ENCODE measurements around the gene KIAA1328.
"Not testable (repeated sequence)": the region's sequence is repeated elsewhere in the genome, so short reads cannot be mapped to it uniquely, and the experiment has no call there.

Gene KIAA1328

DNA sequence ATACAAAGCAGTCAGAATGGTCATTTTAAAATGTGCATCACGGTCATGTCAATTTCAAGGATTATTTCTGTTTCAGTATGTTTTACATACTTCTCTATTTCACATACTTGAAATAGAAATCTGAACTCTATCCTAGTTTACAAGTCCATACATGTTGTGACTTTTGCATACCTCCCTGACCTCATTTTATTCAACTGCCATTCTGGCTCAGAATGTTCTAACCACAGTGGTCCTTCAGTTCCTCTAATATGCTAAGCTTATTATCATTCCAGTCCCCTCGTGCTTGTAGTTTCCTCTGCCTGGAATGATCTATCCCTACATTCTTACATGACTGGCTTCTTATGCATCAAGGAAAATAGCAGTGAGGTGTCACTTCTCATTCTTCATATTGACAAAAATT, 295.6 kb downstream of the KIAA1328 start:
- Histone ChIP-seq H3K27ac (ENCODE audit: low read depth, low read length) (no peak overlapping the region), H3K9ac (ENCODE audit: low read length) (no peak overlapping the region), H3K4me3 (ENCODE audit: low read length) (no peak overlapping the region), H3K4me1 (ENCODE audit: control insufficient read depth, insufficient read depth, low read length) (no peaks in the 10 kb centered on the region), H3K36me3 (ENCODE audit: control insufficient read depth, insufficient read depth, low read length) (no peaks in the 10 kb centered on the region), H3K27me3 (ENCODE audit: control insufficient read depth, insufficient read depth, low read length) (no peaks in the 10 kb centered on the region)

DNA sequence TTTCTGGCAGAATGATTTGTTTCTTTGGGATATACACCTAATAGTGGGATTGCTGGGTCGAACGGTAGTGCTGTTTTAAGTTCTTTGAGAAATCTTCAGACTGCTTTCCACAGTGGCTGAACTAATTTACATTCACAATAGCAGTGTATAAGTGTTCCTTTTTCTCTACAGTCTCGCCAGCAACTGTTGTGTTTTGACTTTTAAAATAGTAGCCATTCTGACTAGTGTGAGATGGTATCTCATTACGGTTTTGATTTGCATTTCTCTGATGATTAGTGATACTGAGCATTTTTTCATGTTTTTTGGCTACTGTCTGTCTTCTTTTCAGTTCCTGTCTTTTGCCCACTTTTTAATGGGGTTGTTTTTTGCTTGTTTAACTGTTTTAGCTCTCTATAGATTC, 306.2 kb downstream of the KIAA1328 start:
- H3K27me3 ChIP-seq (ENCODE audit: control insufficient read depth, insufficient read depth, low read length) = no peaks in the 10 kb centered on the region
- H3K4me1 ChIP-seq (ENCODE audit: control insufficient read depth, insufficient read depth, low read length) = no peaks in the 10 kb centered on the region
- no peaks in the 10 kb centered on the region for H3K36me3 ChIP-seq (ENCODE audit: control insufficient read depth, insufficient read depth, low read length)
- H3K4me3 ChIP-seq (ENCODE audit: low read length) = no peak overlapping the region
- H3K9ac ChIP-seq (ENCODE audit: low read length) = no peak overlapping the region
- H3K27ac ChIP-seq (ENCODE audit: low read depth, low read length) = no peak overlapping the region

DNA sequence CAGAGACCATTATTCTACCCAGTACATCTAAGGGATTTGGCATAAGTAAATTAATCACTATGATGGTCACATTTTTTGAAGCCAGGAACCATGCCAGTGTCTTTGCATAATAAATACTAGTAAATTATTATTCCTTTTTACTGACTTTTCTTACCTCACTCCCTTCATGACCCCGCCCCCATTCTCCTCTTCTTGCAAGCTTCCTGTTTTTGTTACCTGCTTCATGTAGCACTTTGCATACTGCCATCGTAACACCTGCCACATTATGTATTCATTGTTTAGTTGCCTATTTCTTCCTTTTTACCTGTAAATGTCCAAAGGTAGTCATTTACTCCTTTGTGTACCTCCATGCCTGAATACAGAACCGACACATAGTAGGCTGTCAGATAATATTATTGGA, 309.5 kb downstream of the KIAA1328 start:
- H3K36me3 ChIP-seq (ENCODE audit: control insufficient read depth, insufficient read depth, low read length) = no peaks in the 10 kb centered on the region
- H3K27ac ChIP-seq (ENCODE audit: low read depth, low read length) = no peak overlapping the region
- no peaks in the 10 kb centered on the region for H3K27me3 ChIP-seq (ENCODE audit: control insufficient read depth, insufficient read depth, low read length)
- no peak overlapping the region for H3K9ac ChIP-seq (ENCODE audit: low read length)
- no peaks in the 10 kb centered on the region for H3K4me1 ChIP-seq (ENCODE audit: control insufficient read depth, insufficient read depth, low read length)
- H3K4me3 ChIP-seq (ENCODE audit: low read length) = no peak overlapping the region

DNA sequence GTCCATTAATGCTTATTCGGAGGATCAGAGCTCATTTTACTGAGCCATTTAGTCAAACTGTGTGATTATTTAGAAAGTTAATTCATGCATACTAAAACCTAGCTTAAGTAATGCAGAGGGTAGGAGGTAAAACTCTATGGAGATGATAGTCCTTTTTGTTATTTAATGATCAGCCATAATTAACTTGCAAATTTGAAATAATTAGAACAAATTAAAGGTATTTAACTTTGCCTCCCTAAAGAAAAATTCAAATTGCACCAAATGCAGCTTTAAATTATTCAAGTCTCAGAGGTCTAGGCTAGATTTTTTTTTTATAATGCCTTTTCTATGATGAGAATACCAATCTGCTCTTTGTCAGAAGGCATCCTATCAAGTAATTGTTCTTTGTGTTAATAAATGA, 310.9 kb downstream of the KIAA1328 start:
- no peak overlapping the region for H3K27ac ChIP-seq (ENCODE audit: low read depth, low read length)
- H3K9ac ChIP-seq (ENCODE audit: low read length) = no peak overlapping the region
- H3K36me3 ChIP-seq (ENCODE audit: control insufficient read depth, insufficient read depth, low read length) = no peaks in the 10 kb centered on the region
- no peak overlapping the region for H3K4me3 ChIP-seq (ENCODE audit: low read length)
- no peaks in the 10 kb centered on the region for H3K4me1 ChIP-seq (ENCODE audit: control insufficient read depth, insufficient read depth, low read length)
- no peaks in the 10 kb centered on the region for H3K27me3 ChIP-seq (ENCODE audit: control insufficient read depth, insufficient read depth, low read length)

DNA sequence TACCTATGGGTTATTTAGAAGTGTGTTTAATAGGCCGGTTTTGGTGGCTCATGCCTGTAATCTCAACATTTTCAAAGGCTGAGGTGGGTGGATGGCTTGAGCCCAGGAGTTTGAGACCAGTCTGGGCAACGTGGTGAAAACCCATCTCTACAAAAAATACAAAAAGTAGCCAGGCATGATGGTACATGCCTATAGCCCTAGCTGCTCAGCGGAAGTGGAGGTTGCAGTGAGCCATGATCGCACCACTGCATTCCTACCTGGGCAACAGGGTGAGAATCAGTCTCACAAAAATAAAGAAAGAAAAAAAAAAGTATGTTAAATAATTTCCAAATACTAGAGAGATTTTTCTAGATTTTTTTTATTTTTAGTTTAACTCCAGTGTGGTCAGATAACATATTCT, 316.0 kb downstream of the KIAA1328 start:
- Histone ChIP-seq H3K27ac (ENCODE audit: low read depth, low read length) (no peak overlapping the region), H3K9ac (ENCODE audit: low read length) (no peak overlapping the region), H3K4me1 (ENCODE audit: control insufficient read depth, insufficient read depth, low read length) (no peaks in the 10 kb centered on the region), H3K36me3 (ENCODE audit: control insufficient read depth, insufficient read depth, low read length) (no peaks in the 10 kb centered on the region), H3K27me3 (ENCODE audit: control insufficient read depth, insufficient read depth, low read length) (no peaks in the 10 kb centered on the region), H3K4me3 (ENCODE audit: low read length) (no peak overlapping the region)

DNA sequence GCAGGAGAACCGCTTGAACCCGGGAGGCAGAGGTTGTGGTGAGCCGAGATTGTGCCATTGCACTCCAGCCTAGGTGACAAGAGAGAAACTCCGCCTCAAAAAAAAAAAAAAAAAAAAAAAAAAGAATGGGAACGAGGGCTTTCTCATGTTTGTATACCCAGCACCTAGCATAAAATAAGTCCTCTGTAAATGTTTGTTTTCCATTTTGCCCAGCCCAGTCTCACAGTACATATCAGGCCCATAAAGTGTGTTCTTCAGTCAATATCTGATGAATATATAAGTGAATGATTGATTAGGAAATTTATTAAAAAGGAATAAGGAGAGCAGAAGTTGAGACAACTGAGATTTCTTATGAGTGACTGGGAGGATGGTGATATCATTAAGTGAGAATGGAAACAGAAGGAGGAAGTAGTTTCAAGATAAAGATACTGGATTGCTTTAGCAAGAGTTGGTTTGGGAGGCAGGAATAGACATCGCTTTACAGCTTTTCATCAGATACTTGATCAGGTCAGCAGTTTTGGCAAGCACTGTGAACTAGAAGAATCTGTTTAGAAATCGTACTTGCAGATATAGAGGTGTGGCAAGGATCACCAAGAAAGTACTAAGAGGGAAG, 327.5 kb downstream of the KIAA1328 start:
- Histone ChIP-seq H3K9ac (ENCODE audit: low read length) (no peak overlapping the region), H3K27ac (ENCODE audit: low read depth, low read length) (no peak overlapping the region), H3K4me1 (ENCODE audit: control insufficient read depth, insufficient read depth, low read length) (no peaks in the 10 kb centered on the region), H3K27me3 (ENCODE audit: control insufficient read depth, insufficient read depth, low read length) (no peaks in the 10 kb centered on the region), H3K4me3 (ENCODE audit: low read length) (no peak overlapping the region), H3K36me3 (ENCODE audit: control insufficient read depth, insufficient read depth, low read length) (no peaks in the 10 kb centered on the region)

DNA sequence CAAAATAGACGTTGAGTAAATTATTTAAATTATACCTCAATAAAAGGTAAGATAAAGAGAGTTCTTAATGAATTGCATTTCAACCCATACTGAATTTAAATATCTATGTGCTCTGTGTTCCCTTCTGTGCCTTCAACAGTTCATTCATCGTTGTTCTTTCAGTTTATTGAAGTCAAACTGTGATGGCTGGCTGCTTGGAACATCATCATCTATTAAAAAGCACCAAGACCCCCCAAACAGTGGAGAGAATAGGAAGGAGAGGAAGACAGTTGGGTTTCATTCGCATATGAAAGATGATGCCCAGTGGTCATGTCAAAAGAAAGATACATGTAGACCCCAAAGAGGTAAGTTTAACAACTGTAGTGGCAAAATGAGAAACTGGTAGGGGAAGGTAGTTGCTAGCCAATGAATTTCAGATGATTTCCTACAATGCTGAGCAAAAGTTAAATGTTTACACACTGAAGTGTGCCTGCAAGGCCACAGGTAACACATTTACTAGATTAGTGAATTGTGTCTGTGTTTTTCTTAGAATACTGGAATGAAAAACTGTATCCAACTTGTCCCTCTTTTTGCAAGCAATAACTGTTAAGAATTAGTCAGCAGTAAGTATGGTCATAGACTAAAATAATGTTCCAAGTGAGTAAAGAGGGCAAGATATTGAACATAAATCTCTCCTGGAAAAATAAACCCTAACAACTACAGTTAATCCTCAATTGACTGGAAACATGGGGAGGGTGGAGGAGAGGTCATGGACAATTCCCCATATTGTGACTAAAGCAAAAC, 331.3 kb downstream of the KIAA1328 start:
- no peak overlapping the region for H3K9ac ChIP-seq (ENCODE audit: low read length)

DNA sequence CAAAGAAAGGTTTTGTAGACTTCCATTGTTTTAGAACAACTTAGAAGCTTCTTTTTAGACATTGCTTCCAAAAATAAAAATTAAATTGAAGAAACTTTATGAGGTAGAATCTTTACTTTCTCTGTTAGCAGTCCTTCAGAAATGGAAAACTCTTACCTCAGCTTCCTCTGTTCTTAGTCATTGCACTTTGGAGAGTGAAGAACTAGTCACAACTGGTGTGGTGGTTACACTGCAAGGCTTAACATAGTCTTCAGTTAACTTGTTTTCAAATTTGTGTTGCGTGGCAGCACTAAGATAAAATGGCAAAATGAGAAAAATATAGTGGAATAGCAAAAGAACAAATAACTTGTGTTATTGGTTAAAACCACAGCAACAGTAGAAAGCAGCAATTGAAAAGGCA, 332.6 kb downstream of the KIAA1328 start:
- no peaks in the 10 kb centered on the region for H3K4me1 ChIP-seq (ENCODE audit: control insufficient read depth, insufficient read depth, low read length)
- H3K27ac ChIP-seq (ENCODE audit: low read depth, low read length) = no peak overlapping the region
- no peaks in the 10 kb centered on the region for H3K36me3 ChIP-seq (ENCODE audit: control insufficient read depth, insufficient read depth, low read length)
- no peaks in the 10 kb centered on the region for H3K27me3 ChIP-seq (ENCODE audit: control insufficient read depth, insufficient read depth, low read length)
- H3K9ac ChIP-seq (ENCODE audit: low read length) = no peak overlapping the region
- no peak overlapping the region for H3K4me3 ChIP-seq (ENCODE audit: low read length)

More for the DNA sequence above, 331.3 kb downstream of the KIAA1328 start:
- H3K27me3 ChIP-seq (ENCODE audit: control insufficient read depth, insufficient read depth, low read length) = no peaks in the 10 kb centered on the region
- no peak overlapping the region for H3K27ac ChIP-seq (ENCODE audit: low read depth, low read length)
- no peaks in the 10 kb centered on the region for H3K36me3 ChIP-seq (ENCODE audit: control insufficient read depth, insufficient read depth, low read length)
- H3K4me1 ChIP-seq (ENCODE audit: control insufficient read depth, insufficient read depth, low read length) = no peaks in the 10 kb centered on the region
- no peak overlapping the region for H3K4me3 ChIP-seq (ENCODE audit: low read length)

DNA sequence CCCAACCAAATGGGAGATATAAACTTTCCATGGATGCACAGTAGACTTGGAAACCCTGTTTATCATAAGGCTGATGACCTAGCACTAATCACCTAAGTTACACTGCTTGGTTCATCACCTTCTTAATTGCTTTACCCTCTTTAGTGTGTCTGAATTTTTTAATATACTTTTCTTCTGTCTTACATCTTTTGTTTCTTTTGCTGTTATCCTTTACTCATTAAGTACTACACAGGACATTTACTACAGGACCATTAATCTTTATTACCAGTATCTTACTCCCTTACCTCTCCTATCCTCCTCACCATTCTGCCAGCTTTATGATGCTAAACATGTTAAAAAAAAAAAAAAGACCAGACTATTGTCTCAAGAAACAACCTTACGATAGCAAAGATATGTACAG, 333.6 kb downstream of the KIAA1328 start:
- H3K27ac ChIP-seq (ENCODE audit: low read depth, low read length) = no peak overlapping the region
- no peak overlapping the region for H3K4me3 ChIP-seq (ENCODE audit: low read length)
- no peaks in the 10 kb centered on the region for H3K4me1 ChIP-seq (ENCODE audit: control insufficient read depth, insufficient read depth, low read length)
- H3K9ac ChIP-seq (ENCODE audit: low read length) = no peak overlapping the region
- H3K27me3 ChIP-seq (ENCODE audit: control insufficient read depth, insufficient read depth, low read length) = no peaks in the 10 kb centered on the region
- no peaks in the 10 kb centered on the region for H3K36me3 ChIP-seq (ENCODE audit: control insufficient read depth, insufficient read depth, low read length)

DNA sequence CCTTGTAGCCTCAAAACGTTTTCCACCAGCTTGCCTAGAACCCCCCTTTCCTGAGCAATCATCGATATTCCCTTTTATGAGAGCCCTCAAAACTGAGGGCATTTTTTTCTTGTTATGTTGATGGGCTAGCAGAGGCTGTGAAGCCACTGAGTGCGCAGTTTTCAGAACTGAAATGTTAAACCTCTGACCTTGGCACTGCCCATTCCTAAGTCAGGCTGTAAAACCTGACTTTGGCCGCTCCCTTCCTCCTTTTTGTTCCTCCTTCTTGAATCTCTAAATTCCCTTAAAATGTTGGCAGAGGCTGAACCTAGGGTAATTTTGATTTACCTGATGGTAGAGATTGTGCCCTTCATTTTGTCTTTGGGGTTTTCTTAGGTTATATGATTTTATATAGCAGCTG, 334.2 kb downstream of the KIAA1328 start:
- no peak overlapping the region for H3K27ac ChIP-seq (ENCODE audit: low read depth, low read length)

DNA sequence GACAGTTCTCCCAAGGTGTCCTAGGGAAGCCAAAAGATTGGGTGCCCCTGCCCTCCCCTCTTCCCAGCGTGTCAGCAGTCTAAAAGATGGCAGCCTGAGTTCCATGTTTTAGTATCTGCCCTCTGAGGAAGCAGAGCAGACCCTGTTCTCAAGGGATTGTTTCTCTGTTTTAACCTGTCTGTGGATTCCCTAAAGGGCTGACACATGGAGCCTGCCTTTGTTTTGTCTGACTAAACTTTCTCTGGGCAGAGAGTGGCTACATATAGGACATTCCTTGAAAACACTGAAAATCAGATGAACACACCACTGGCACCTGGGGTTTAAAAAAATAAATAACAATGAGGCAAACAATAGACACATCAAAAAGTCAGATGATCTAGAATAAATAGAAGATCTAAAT, 337.6 kb downstream of the KIAA1328 start:
- Histone ChIP-seq H3K27ac (ENCODE audit: low read depth, low read length) (no peak overlapping the region), H3K4me3 (ENCODE audit: low read length) (no peak overlapping the region), H3K36me3 (ENCODE audit: control insufficient read depth, insufficient read depth, low read length) (no peaks in the 10 kb centered on the region), H3K27me3 (ENCODE audit: control insufficient read depth, insufficient read depth, low read length) (no peaks in the 10 kb centered on the region), H3K9ac (ENCODE audit: low read length) (no peak overlapping the region), H3K4me1 (ENCODE audit: control insufficient read depth, insufficient read depth, low read length) (no peaks in the 10 kb centered on the region)

More for the DNA sequence above, 334.2 kb downstream of the KIAA1328 start:
- no peak overlapping the region for H3K9ac ChIP-seq (ENCODE audit: low read length)
- no peaks in the 10 kb centered on the region for H3K36me3 ChIP-seq (ENCODE audit: control insufficient read depth, insufficient read depth, low read length)
- H3K4me1 ChIP-seq (ENCODE audit: control insufficient read depth, insufficient read depth, low read length) = no peaks in the 10 kb centered on the region
- no peak overlapping the region for H3K4me3 ChIP-seq (ENCODE audit: low read length)
- H3K27me3 ChIP-seq (ENCODE audit: control insufficient read depth, insufficient read depth, low read length) = no peaks in the 10 kb centered on the region

DNA sequence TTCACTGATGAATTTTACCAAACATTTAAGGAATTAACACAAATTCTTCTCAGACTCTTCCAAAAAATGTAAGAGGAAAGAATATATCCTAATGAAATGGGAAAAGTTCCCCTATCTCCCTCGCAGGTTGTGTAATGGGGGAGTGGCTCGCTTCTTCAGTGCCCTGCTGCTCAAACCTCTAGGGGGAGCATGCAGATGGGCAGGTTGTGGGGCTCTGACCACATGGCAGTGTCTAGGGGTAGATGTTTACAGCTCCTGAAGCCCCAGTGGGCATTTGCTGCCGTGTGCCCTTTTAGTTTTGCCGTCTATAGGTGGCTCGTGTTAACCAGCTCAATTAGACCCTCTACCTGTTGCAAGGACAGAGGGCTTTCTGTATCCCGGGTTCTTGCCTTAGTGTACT, 338.0 kb downstream of the KIAA1328 start:
- not testable (repeated sequence) for H3K27ac ChIP-seq (ENCODE audit: low read depth, low read length); H3K9ac ChIP-seq (ENCODE audit: low read length); H3K4me1 ChIP-seq (ENCODE audit: control insufficient read depth, insufficient read depth, low read length); H3K27me3 ChIP-seq (ENCODE audit: control insufficient read depth, insufficient read depth, low read length); H3K36me3 ChIP-seq (ENCODE audit: control insufficient read depth, insufficient read depth, low read length); H3K4me3 ChIP-seq (ENCODE audit: low read length)

DNA sequence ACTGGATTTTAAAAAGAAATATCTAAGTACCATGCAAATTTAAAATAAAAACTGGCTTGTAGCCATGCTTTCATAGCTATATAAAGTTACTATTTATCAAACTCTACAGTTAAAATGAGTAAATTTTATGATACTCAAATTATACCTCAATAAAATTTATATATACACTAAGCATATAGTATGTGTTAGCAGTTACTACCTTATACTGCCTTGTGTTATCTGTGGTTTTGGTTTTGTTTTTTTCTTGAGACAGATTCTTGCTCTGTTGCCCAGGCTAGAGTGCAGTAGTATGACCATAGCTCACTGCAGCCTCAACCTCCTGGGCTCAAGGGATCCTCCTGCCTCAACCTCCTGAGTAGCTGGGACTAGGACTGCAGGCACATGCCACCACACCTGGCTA, 342.1 kb downstream of the KIAA1328 start:
- Histone ChIP-seq H3K9ac (ENCODE audit: low read length) (no peak overlapping the region), H3K4me1 (ENCODE audit: control insufficient read depth, insufficient read depth, low read length) (no peaks in the 10 kb centered on the region), H3K36me3 (ENCODE audit: control insufficient read depth, insufficient read depth, low read length) (no peaks in the 10 kb centered on the region), H3K4me3 (ENCODE audit: low read length) (no peak overlapping the region), H3K27ac (ENCODE audit: low read depth, low read length) (no peak overlapping the region), H3K27me3 (ENCODE audit: control insufficient read depth, insufficient read depth, low read length) (no peaks in the 10 kb centered on the region)
